WTC11 (cell line): ENCODE measurements around the gene CTPS2. TPM values are rescaled to one million over a fixed set of nuclear protein-coding genes. Genes with fewer than 3 reads are reported as not detected.
"Not testable (repeated sequence)": the region's sequence is repeated elsewhere in the genome, so short reads cannot be mapped to it uniquely, and the experiment has no call there.

ENCODE experiments used
- ATAC-seq: fragments of 200-7000 bp; cut with Tn5 transposase; 2 replicates; pipeline ENCODE4 v1.10.0; 2021; ENCODE audit warnings: mild to moderate bottlenecking, moderate library complexity
- CTCF ChIA-PET: fragments of 300-600 bp; sonication (Branson Sonifier 250); formaldehyde crosslinking; loops from one replicate; lab custom pipeline; 2021; ENCODE audit warnings: antibody characterized with exemption; lab: Charles Lee
- POLR2A ChIA-PET: fragments of 350-600 bp; sonication (Branson Sonifier 250); formaldehyde crosslinking; loops from one replicate; lab custom pipeline; 2021; ENCODE audit warnings: antibody characterized with exemption; lab: Charles Lee
- DNase-seq: peaks from one replicate; pipeline ENCODE4 v3.0.0; 2021; ENCODE audit warnings: low spot score
- H3K27ac Mint-ChIP-seq: 2 replicates; pipeline ENCODE4 v1.8.0; 2021; ENCODE audit warnings: mixed read lengths
- H3K27me3 Mint-ChIP-seq: 2 replicates; pipeline ENCODE4 v1.8.0; 2021; ENCODE audit warnings: low read depth, mild to moderate bottlenecking, moderate library complexity, mixed read lengths
- H3K36me3 Mint-ChIP-seq: 2 replicates; pipeline ENCODE4 v1.8.0; 2021; ENCODE audit warnings: mixed read lengths
- H3K4me1 Mint-ChIP-seq: 2 replicates; pipeline ENCODE4 v1.8.0; 2022; ENCODE audit warnings: mixed read lengths
- H3K4me3 Mint-ChIP-seq: 2 replicates; pipeline ENCODE4 v1.8.0; 2021; ENCODE audit warnings: mild to moderate bottlenecking, moderate library complexity, mixed read lengths
- H3K9me3 Mint-ChIP-seq: 2 replicates; pipeline ENCODE4 v1.8.0; 2021; ENCODE audit warnings: mixed read lengths
- ARID4B ChIP-seq: sonication (generic); formaldehyde crosslinking; IDR thresholded peaks from 2 replicates; pipeline ENCODE4 v1.8.0; 2023; ENCODE audit warnings: missing genetic modification reagents, mild to moderate bottlenecking, borderline replicate concordance
- ELF4 ChIP-seq: sonication (generic); formaldehyde crosslinking; IDR thresholded peaks from 2 replicates; pipeline ENCODE4 v1.8.1; 2022; ENCODE audit warnings: low read depth, mild to moderate bottlenecking, moderate library complexity, missing genetic modification reagents
- FOXK1 ChIP-seq: sonication (generic); formaldehyde crosslinking; IDR thresholded peaks from 2 replicates; pipeline ENCODE4 v1.8.0; 2022; ENCODE audit warnings: mild to moderate bottlenecking, moderate library complexity, missing genetic modification reagents
- HMGA2 ChIP-seq: fragments of 250-450 bp; sonication (Bioruptor Pico); IDR thresholded peaks from 2 replicates; pipeline ENCODE4 v1.4.0; 2021; ENCODE audit warnings: mild to moderate bottlenecking, moderate library complexity
- MAX ChIP-seq: sonication (generic); formaldehyde crosslinking; IDR thresholded peaks from 2 replicates; pipeline ENCODE4 v1.8.0; 2022; ENCODE audit warnings: mild to moderate bottlenecking, missing genetic modification reagents
- ZNF232 ChIP-seq: sonication (generic); formaldehyde crosslinking; IDR thresholded peaks from 2 replicates; pipeline ENCODE4 v1.8.0; 2022; ENCODE audit warnings: mild to moderate bottlenecking, missing genetic modification reagents
- ZNF281 ChIP-seq: sonication (generic); formaldehyde crosslinking; IDR thresholded peaks from 2 replicates; pipeline ENCODE4 v1.8.0; 2023; ENCODE audit warnings: mild to moderate bottlenecking, missing genetic modification reagents
- ZNF317 ChIP-seq: sonication (generic); formaldehyde crosslinking; IDR thresholded peaks from 2 replicates; pipeline ENCODE4 v1.8.1; 2023; ENCODE audit warnings: low read depth, mild to moderate bottlenecking, moderate library complexity, missing genetic modification reagents, borderline replicate concordance
- total RNA-seq: library from RNA; stranded (reverse); gene quantifications from 3 replicates; pipeline ENCODE4 v1.2.3, GENCODE V29; 2021
- TF ChIP-seq, protein P1 (sequence below): sonication (generic); formaldehyde crosslinking; IDR thresholded peaks from 2 replicates; pipeline ENCODE4 v1.8.1; 2023; ENCODE audit warnings: mild to moderate bottlenecking, missing genetic modification reagents, borderline replicate concordance
- TF ChIP-seq, protein P2 (sequence below): fragments of 250-450 bp; sonication (Bioruptor Pico); IDR thresholded peaks from 2 replicates; pipeline ENCODE4 v1.9.0; 2021; ENCODE audit warnings: mild to moderate bottlenecking
- TF ChIP-seq, protein P3 (sequence below): sonication (generic); formaldehyde crosslinking; IDR thresholded peaks from 2 replicates; pipeline ENCODE4 v1.8.1; 2022; ENCODE audit warnings: mild to moderate bottlenecking, missing genetic modification reagents, moderate library complexity, borderline replicate concordance
- TF ChIP-seq, protein P4 (sequence below): sonication (generic); formaldehyde crosslinking; IDR thresholded peaks from 2 replicates; pipeline ENCODE4 v1.8.1; 2022; ENCODE audit warnings: mild to moderate bottlenecking, moderate library complexity, missing genetic modification reagents
- TF ChIP-seq, protein P5 (sequence below): fragments of 250-450 bp; sonication (Bioruptor Pico); IDR thresholded peaks from 2 replicates; pipeline ENCODE4 v1.9.0; 2021; ENCODE audit warnings: mild to moderate bottlenecking

The CTPS2 gene
- total RNA-seq, 1 experiment from 2014 or later = 23.2 TPM

DNA sequence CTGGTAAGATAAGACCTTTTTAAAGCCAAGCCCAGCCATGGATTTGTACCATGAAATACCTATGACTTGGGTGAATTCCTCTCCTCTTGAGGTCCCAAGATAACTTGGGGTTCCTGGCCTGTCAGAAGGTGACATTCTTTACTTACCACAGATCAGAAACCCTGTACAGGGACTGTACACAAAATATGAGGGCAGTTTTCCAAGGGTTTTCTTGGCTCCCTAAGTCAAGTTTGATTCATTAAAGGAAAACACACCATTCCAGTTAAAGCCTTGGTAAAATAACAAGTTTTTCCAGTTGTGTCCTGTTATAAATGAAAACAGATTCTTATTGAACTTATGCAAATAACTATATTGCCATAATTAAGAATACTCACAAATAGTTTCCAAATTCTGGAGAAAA is 15.2 kb upstream of the CTPS2 start:
- H3K4me3 Mint-ChIP-seq = no peak overlapping the region
- H3K4me1 Mint-ChIP-seq = no peaks in the 10 kb centered on the region
- TF ChIP-seq ZNF317 (no peak), HMGA2 (CRISPR knock-in tag) (no peak), ZNF281 (CRISPR knock-in tag) (no peak), FOXK1 (no peak), ARID4B (CRISPR knock-in tag) (no peak), ZNF232 (no peak), MAX (CRISPR knock-in tag) (no peak), ELF4 (CRISPR knock-in tag) (no peak)
- TF ChIP-seq, protein P1, sequence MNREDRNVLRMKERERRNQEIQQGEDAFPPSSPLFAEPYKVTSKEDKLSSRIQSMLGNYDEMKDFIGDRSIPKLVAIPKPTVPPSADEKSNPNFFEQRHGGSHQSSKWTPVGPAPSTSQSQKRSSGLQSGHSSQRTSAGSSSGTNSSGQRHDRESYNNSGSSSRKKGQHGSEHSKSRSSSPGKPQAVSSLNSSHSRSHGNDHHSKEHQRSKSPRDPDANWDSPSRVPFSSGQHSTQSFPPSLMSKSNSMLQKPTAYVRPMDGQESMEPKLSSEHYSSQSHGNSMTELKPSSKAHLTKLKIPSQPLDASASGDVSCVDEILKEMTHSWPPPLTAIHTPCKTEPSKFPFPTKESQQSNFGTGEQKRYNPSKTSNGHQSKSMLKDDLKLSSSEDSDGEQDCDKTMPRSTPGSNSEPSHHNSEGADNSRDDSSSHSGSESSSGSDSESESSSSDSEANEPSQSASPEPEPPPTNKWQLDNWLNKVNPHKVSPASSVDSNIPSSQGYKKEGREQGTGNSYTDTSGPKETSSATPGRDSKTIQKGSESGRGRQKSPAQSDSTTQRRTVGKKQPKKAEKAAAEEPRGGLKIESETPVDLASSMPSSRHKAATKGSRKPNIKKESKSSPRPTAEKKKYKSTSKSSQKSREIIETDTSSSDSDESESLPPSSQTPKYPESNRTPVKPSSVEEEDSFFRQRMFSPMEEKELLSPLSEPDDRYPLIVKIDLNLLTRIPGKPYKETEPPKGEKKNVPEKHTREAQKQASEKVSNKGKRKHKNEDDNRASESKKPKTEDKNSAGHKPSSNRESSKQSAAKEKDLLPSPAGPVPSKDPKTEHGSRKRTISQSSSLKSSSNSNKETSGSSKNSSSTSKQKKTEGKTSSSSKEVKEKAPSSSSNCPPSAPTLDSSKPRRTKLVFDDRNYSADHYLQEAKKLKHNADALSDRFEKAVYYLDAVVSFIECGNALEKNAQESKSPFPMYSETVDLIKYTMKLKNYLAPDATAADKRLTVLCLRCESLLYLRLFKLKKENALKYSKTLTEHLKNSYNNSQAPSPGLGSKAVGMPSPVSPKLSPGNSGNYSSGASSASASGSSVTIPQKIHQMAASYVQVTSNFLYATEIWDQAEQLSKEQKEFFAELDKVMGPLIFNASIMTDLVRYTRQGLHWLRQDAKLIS (CRISPR knock-in tag) = no peak
- TF ChIP-seq, protein P2, sequence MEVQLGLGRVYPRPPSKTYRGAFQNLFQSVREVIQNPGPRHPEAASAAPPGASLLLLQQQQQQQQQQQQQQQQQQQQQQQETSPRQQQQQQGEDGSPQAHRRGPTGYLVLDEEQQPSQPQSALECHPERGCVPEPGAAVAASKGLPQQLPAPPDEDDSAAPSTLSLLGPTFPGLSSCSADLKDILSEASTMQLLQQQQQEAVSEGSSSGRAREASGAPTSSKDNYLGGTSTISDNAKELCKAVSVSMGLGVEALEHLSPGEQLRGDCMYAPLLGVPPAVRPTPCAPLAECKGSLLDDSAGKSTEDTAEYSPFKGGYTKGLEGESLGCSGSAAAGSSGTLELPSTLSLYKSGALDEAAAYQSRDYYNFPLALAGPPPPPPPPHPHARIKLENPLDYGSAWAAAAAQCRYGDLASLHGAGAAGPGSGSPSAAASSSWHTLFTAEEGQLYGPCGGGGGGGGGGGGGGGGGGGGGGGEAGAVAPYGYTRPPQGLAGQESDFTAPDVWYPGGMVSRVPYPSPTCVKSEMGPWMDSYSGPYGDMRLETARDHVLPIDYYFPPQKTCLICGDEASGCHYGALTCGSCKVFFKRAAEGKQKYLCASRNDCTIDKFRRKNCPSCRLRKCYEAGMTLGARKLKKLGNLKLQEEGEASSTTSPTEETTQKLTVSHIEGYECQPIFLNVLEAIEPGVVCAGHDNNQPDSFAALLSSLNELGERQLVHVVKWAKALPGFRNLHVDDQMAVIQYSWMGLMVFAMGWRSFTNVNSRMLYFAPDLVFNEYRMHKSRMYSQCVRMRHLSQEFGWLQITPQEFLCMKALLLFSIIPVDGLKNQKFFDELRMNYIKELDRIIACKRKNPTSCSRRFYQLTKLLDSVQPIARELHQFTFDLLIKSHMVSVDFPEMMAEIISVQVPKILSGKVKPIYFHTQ (CRISPR knock-in tag) = no peak
- TF ChIP-seq, protein P3, sequence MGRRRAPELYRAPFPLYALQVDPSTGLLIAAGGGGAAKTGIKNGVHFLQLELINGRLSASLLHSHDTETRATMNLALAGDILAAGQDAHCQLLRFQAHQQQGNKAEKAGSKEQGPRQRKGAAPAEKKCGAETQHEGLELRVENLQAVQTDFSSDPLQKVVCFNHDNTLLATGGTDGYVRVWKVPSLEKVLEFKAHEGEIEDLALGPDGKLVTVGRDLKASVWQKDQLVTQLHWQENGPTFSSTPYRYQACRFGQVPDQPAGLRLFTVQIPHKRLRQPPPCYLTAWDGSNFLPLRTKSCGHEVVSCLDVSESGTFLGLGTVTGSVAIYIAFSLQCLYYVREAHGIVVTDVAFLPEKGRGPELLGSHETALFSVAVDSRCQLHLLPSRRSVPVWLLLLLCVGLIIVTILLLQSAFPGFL (CRISPR knock-in tag) = no peak
- TF ChIP-seq, protein P4, sequence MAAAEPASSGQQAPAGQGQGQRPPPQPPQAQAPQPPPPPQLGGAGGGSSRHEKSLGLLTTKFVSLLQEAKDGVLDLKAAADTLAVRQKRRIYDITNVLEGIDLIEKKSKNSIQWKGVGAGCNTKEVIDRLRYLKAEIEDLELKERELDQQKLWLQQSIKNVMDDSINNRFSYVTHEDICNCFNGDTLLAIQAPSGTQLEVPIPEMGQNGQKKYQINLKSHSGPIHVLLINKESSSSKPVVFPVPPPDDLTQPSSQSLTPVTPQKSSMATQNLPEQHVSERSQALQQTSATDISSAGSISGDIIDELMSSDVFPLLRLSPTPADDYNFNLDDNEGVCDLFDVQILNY = no peak
- TF ChIP-seq, protein P5, sequence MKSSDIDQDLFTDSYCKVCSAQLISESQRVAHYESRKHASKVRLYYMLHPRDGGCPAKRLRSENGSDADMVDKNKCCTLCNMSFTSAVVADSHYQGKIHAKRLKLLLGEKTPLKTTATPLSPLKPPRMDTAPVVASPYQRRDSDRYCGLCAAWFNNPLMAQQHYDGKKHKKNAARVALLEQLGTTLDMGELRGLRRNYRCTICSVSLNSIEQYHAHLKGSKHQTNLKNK (CRISPR knock-in tag) = no peak
- POLR2A ChIA-PET = no interaction called here
- H3K9me3 Mint-ChIP-seq = peaks cover 6% of the 10 kb centered on the region; the same call in 1 of the 2 replicates
- CTCF ChIA-PET = no interaction called here
- ATAC-seq (no peak), DNase-seq (no peak)
- H3K27ac Mint-ChIP-seq = no peak overlapping the region
- H3K36me3 Mint-ChIP-seq = peaks cover 26% of the 10 kb centered on the region
- H3K27me3 Mint-ChIP-seq = no peaks in the 10 kb centered on the region

DNA sequence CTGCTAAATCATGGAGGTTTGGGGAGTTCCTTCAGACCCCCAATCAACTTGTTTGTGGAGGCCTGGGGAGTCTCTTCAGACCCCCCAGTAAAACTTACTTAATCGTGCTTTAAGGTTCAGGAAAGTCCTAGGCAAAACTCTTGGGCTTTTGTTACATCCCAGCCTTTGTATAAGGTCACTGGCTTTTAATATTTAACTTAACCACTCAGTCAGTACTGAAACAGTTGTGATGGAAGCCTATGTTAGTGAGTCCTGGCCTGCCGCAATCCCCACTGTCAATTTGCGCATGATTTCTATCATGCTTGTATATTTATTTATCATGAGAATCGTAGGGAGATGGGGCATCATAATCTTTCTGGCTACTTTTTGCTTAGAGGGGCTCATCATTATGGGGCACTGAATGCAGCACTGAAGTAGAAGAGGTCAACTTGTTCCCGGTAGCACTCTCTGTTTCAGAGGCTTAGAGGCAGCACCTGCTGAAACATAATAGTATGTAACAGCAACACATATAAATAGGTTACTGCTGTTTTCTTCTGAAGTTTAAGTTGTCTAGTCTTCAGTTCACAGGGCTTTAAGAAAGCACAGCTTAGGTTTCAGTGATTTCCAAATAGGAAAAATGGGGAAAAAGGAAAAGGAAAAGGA is 14.0 kb upstream of the CTPS2 start:
- CTCF ChIA-PET, H3K9me3 Mint-ChIP-seq, H3K4me1 Mint-ChIP-seq, H3K27ac Mint-ChIP-seq, DNase-seq, H3K27me3 Mint-ChIP-seq, POLR2A ChIA-PET, H3K4me3 Mint-ChIP-seq, ATAC-seq: not testable (repeated sequence)
- H3K36me3 Mint-ChIP-seq = peaks cover 26% of the 10 kb centered on the region
